Mesenteric fat pad (tissue), 1 donor: ENCODE results near the gene HBS1L. TPM values are rescaled to one million over a fixed set of nuclear protein-coding genes. Genes with fewer than 3 reads are reported as not detected.

Experiments
- DNase-seq: peaks from one replicate; pipeline ENCODE4 v3.0.0-alpha.2; 2020; ENCODE audit warnings: low spot score
- microRNA-seq: library from miRNA; unstranded; fragments of <30 nt; microRNA quantifications from one replicate; pipeline ENCODE4 v1.2.0, GENCODE V29; 2020; ENCODE audit warnings: borderline number of aligned reads
- total RNA-seq: library from RNA; stranded (reverse); fragmentation: NEBNext Ultra II Directional; extraction: Animal tissue kit (Norgen Biotek cat#: 25700); gene quantifications from one replicate; pipeline ENCODE4 v1.2.1, GENCODE V29; 2021
- donor health status: DM: yes; HTN: yes; CAD: no.

Gene HBS1L
- total RNA-seq, 1 donor from 2014 or later, result 66.4 TPM

GRCh38 chr6:134920422-134920821 is 134.2 kb downstream of the HBS1L start:
- no peak for DNase-seq

GRCh38 chr6:134918418-134918961 is 136.1 kb downstream of the HBS1L start:
- DNase-seq, result no peak

- no peak for DNase-seq
Observed at GRCh38 chr6:134911547-134911946, 143.1 kb downstream of the HBS1L start.

GRCh38 chr6:134910593-134910935 is 144.1 kb downstream of the HBS1L start:
- DNase-seq, result no peak

Small RNA genes within 50 kb of the gene (microRNA-seq; reads per million reads assigned to microRNA genes)
- not detected for gene MIR3662

Other genes with a start within 250 kb of the HBS1L start
- 1.1 TPM for gene ALDH8A1, start 104.7 kb downstream of the HBS1L start, total RNA-seq
- 0.16 TPM for gene MYB, start 126.5 kb upstream of the HBS1L start, total RNA-seq